ENCODE measurements around the gene GNAO1. TPM values are rescaled to one million over a fixed set of nuclear protein-coding genes. Genes with fewer than 3 reads are reported as not detected.
A peak's percentile ranks its signal among the peaks of the same experiment; 100 is the strongest.
"Not testable (repeated sequence)": the region's sequence is repeated elsewhere in the genome, so short reads cannot be mapped to it uniquely, and the experiment has no call there.

Gene GNAO1
- total RNA-seq, 1 donor from 2014 or later: not detected

DNA sequence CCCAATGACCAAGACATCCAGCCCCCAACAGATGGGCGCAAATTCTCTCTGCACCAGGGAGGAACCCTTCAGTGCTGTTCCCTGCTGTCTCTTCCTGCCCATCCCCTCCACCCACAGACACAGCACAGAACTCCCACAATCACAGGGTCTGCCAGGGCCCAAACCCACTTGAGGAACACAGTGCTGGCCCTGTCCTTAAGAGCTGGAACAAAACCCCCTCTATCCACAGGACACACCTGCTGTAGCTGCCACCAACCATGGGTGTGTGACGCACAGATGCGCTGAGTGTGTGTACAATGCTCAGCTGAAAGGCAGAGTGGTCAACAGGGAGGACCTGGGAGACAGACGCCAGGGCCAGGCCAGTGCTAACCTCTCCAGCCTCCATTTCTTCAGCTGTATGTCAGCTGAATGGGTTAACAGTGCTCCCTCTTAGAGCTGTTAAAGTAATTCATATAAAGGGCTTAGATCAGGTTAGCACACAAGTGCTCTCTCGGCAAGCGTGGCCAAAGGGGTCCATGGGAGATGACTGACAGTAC lies 172.0 kb downstream of the GNAO1 start:
- no peak for DNase-seq (ENCODE audit: low read depth, low spot score)

DNA sequence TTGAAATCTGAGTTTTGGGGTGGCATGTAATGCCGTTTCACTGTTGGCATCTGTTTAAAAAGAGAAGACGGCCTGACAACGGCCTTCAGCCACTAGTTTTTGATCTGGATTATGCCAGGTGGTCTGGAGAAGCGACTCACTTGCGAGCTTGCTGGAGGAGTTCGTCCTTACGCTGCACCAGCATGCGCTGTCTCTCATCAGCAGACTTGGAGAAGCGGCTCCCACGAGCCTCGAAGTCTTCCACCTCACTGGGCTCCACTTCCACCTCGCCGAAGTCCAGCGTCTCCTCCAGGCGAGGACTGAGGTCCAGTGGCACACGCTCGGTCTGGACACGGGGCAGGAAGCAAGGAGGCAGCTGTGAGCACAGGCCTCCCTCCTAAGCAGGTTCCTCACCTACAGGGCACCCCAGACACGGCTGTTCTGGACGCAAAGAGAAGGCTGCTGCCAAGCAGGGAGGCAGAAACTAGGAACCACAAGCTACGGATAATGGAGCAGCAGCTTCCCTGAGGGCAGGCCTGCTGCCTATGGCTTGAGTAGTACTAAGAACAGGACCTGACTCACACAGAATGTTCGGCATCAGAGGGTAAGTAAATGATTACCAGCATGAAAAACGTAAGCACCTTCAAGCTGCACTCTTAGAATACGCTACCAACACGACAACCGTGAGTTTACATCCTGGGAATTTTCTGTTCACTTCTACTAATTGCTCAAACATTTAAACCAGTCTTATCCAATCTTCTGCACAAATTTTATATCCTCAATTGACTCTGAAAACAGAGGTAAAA lies 172.7 kb downstream of the GNAO1 start:
- no peak for DNase-seq (ENCODE audit: low read depth, low spot score)

DNA sequence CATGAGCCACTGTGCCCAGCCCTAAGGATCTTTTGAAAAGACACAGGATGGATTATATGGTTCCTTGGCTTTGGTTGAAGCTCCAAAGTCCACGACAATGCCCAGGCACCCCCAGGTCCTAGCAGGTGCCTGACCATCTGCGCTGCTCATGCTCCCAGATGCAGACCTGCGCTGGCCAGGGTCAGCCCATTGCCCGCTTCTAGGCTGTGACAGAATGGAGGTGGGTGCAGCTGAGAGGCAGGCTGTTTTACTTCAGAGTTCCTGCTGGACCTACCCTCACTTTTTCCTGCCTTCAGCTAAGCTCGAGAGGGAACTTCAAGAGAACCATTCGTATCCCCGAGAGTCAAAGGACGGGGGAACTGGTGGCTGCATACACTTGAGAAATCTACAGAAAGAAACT lies 173.6 kb downstream of the GNAO1 start:
- DNase-seq (ENCODE audit: low read depth, low spot score): no peak

DNA sequence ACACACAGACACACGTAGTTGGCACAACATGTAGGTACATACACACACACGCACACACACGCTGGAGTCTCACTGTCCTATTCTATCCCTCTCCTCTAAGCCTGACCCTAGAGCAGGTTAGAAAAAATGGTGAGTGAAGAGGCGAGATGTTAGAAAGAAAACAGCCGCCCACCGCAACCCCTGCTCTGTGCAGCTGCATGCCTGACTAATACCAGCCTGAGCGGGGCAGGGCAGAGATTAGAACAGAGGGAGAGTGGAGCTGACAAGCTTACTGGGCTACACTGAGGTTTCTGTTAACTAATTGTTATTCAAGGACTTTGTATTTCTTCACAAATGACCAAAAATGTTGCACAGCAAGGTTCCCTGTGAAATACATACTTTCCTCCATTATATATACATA lies 174.3 kb downstream of the GNAO1 start:
- no peak for DNase-seq (ENCODE audit: low read depth, low spot score)

DNA sequence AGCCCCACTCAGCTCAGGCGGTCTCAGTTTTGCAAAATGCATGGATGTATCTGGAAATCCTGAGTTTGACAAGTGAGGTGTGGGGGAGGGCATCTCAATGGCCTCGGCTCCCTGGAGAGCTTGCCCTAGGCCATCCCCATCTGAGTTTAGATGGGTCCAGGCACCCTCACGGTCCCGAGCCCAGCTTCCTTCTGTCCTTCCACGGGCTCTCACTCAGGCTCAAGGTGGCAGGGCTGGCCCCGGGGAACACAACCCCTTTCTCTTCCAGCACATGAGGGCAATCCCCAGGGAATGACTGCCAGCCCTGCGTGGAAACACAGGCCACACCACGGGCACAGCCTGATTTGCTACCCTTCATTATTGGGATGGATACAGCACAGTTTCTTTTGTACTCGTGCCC lies 175.7 kb downstream of the GNAO1 start:
- DNase-seq (ENCODE audit: low read depth, low spot score): no peak

DNA sequence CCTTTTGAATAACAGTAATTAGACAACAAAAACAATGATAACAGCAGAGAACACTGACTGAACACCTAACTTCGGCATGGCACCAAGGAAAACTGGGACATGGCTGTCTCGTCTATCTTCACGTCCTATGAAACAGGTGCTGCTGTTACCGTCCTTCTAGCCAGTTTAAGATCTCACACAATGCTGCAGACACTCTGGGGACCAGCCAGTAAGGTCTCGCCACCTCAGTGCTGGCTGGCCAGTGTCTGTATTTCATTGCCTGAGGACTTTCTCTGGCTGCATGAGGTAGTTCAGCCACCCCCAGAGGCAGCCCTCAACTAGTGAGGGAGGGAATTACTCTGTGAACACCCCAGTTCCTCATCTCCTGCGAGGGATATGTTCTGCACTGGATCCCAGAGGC lies 176.5 kb downstream of the GNAO1 start:
- no peak for DNase-seq (ENCODE audit: low read depth, low spot score)

DNA sequence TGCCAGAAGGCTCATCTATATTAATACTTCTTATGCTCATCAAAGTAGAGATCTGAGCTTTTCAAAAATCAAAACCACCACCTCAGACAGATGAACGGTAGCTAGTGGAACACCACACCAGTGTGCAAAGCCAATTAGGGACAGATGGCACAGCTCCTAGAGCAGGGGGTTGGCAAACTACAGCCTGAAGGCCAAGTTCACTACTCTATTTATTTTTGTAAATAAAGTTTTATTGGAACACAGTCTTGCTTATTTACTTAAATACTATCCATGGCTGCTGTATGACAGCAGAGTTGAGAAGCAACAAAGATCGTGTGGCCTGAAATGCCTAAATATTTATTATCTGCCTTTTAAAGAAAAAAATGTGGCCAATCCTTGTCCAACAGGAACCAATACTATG lies 177.3 kb downstream of the GNAO1 start:
- DNase-seq (ENCODE audit: low read depth, low spot score): no peak

DNA sequence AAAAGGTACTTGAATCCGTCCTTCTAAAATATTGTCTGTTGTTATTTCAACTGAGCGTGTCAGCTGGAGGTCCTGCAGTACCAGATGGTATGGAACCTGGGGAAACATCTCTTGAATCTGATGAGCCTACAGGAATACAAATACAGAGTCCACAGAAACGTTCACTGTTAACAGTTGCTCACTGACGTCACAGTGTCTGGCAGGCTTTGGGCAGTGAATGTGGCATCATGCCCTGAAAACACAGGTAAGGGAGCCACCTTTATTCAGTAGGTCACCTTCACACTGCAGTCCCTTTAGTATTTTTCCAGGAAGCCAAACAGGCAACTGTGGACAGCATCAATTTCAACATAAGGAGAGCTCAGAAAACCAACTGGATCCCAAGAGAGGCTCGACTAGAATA lies 177.9 kb downstream of the GNAO1 start:
- no peak for DNase-seq (ENCODE audit: low read depth, low spot score)

DNA sequence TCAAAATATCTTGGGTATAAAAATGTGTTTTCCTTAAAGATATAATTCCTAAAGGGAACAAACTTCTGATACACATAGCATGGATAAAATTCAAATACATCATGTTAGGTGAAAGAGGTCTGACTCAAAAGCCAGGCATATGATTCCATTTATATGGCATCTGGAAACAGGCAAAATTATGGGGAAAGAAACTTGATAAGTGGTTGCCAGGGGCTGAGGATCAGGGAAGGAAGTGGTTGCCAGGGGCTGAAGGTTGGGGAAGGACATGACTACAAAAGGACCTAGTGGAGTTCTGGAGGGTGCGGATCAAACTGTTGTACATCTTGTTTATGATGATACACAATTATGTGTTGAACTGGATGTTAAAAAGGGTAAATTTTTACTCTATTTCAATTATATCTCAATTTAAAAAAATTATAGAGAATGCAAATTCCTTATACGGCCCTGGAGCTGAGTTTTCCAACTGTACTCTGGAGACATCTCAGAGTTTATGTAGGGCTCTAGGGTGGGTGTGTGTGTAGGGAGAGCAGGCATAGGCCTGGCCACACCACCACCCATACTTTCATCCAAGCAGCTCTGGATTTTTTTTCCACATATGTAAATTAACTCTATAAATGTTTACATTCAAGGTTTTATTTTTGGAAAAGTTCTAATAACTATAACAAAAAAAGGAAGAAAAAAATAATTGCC lies 179.0 kb downstream of the GNAO1 start:
- DNase-seq (ENCODE audit: low read depth, low spot score): no peak

DNA sequence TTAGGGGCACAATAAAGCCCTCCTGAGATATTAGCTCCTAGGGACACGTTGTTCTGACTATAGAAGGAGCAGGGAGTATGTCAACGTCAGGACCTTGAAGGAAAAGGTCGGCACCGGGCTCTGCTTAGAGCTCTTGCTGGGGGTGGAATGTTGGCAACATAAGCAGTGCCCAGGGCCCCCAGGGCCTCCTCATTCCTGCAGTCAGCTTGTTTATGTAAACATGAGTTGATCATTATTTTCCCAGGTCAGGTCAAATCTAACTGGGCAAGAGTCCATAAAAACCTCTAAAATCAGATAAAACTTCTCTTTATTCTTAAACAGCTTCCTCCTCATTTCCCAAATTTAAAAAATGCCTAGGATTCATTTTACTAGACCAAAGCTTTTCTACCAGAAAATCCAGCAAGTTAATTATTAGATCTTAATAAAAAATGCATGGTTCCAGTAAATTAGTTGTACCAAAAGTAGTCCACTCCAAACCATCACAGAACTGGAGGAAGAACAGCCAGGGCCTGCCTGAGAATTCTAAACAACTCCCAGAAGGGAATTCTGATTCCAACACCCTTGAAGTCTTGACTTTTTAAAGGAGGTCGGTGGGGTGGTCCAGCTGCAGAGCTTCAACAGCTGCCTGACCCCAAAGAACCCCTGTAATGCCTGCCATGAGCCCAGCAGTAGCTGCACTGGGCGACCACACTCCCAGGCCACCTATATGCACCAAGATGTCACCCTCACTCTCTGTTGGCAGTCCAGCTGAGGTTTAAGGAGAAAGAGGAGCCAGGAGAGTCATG lies 179.8 kb downstream of the GNAO1 start:
- peak; percentile 7 for DNase-seq (ENCODE audit: low read depth, low spot score)

DNA sequence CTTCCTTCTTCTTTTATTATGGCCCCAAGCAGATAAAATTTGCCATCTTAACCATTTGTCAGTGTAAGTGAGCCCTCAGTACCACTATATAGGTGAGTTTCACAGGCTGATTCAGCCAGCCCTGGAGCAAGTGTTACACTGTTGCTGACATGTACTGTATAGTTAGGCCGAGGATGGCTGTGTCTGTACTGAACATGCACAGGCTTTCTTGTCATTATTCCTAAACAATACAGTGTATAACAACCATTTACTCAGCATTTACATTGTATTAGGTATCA lies 180.3 kb downstream of the GNAO1 start:
- DNase-seq (ENCODE audit: low read depth, low spot score): no peak

DNA sequence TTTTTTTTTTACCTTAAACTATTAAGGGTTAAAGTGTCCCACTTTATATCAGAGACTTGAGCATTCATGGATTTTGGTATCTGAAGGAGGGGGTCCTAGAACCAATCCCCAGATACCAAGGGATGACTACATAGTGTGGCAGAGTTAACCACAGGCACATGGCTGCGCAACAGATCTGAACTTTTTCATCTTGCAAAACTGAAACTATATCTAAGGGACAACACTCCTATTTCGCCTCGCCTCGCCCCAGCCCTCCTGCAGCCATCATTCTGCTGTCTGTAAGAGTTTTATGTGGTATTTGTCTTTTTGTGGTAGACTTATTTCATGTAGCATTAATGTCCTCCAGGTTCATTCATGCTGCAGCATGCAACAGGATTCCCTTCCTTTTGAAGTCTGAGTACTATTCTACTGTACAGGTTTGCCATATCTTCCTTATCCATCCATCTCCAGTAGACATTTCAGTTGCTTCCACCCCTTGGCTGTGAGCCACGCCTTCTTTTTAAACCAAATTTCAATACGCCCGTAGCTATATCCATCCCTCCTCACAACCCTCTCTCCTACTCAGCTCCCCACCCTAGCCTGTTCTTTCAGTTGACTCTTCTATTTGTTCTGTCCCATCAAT lies 180.8 kb downstream of the GNAO1 start:
- no peak for DNase-seq (ENCODE audit: low read depth, low spot score)

DNA sequence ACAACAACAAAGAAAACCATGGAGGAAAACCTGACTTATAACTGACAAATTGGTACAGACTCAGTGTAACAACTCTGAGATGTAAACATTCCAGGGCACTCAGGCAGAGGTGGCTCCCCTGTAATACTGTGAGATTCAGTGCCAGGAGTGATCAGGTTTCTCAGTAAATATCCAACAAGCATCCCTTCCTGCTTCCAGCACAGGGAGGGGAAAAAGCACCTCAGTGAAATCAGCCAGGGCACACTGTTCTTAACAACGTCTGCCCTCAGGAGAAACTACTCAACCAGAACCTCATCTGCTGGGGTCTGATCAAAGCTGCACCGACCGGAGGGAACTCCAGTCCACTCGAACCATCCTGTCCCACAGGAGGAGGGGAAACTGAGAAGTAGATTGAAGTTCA lies 181.7 kb downstream of the GNAO1 start:
- DNase-seq (ENCODE audit: low read depth, low spot score): no peak

DNA sequence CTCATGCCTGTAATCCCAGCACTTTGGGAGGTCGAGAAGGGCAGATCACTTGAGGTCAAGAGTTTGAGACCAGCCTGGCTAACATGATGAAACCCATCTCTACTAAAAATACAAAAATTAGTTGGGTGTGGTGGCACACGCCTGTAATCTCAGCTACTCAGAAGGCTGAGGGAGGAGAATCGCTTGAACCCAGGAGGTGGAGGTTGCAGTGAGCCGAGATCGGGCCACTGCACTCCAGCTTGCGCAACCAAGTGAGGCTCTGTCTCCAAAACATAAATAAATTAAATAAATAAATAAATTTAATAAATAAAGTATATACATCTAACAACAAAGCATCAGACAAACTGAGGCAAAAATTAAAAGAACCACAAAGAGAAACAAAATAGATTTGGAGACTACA lies 184.5 kb downstream of the GNAO1 start:
- DNase-seq (ENCODE audit: low read depth, low spot score): not testable (repeated sequence)

DNA sequence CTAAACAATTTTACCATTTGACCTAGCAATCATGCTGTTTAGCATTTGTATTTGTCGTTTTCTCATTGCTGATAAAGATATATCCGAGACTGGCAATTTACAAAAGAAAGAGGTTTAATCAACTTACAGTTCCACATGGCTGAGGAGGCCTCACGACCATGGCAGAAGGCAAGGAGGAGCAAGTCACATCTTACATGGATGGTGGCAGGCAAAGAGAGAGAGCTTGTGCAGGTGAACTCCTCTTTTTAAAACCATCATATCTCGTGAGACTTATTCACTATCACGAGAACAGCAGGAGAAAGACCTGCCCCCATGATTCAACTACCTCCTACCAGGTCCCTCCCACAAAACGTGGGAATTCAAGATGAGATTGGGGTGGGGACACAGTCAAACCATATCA lies 187.8 kb downstream of the GNAO1 start:
- DNase-seq (ENCODE audit: low read depth, low spot score): not testable (repeated sequence)

DNA sequence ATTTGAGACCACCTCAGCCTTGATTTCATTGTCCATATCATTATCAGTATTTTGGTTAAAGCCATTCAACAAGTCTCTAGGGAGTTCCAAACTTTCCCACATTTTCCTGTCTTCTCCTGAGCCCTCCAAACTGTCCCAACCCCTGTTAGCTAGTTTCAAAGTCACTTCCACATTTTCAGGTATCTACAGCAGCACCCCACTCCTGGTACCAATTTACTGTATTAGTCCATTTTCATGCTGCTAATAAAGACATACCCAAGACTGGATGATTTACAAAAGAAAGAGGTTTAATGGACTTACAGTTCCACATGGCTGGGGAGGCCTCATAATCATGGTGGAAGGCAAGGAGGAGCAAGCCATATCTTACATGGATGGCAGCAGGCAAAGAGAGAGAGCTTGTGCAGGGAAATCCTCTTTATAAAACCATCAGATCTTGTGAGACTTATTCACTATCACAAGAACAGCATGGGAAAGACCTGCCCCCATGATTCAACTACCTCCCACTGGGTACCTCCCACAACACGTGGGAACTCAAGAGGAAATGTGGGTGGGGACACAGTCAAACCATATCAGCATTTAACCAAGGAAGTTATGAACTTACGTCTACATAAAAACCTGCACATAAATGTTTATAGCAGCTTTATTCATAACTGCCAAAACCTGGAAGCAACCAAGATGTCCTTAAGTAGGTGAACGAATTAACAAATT lies 189.6 kb downstream of the GNAO1 start:
- DNase-seq (ENCODE audit: low read depth, low spot score): not testable (repeated sequence)

DNA sequence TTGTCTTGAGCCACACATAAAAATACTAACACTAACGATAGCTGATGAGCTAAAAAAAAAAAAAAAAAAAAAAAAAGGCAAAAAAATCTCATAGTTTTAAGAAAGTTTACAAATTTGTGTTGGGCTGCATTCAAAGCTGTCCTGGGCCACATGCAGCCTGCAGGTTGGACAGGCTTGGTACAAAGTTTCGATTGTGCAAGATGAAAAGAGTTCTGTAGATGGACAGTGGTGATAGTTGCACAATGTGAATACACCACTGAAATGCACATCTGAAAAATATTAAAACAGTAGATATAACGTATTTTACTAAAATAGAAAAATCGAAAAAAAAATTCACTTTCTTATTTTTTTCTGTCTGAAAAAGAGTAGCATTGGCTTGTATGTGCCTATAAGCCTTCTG lies 191.2 kb downstream of the GNAO1 start:
- DNase-seq (ENCODE audit: low read depth, low spot score): no peak

DNA sequence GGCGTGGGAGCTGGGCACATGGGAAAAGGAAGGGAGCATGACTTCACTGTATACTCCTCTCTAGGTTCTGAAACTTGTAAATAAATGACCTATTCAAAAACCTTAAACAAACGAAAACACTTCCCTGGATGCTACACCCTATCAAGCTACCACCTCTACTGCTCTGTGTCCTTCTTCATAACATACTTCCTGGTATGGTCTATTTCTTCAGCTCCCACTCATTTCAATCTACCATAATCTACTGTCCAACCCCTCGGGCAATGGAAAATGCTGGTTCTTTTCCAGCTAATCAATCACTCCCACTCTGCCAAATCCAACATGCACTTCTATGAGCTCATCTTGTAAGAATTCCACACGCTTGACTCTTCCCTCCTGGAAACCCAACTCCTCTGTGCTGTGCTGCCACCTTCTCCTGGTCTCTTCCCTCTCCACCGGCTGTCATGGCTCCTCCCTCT lies 191.6 kb downstream of the GNAO1 start:
- DNase-seq (ENCODE audit: low read depth, low spot score): peak; percentile 8

DNA sequence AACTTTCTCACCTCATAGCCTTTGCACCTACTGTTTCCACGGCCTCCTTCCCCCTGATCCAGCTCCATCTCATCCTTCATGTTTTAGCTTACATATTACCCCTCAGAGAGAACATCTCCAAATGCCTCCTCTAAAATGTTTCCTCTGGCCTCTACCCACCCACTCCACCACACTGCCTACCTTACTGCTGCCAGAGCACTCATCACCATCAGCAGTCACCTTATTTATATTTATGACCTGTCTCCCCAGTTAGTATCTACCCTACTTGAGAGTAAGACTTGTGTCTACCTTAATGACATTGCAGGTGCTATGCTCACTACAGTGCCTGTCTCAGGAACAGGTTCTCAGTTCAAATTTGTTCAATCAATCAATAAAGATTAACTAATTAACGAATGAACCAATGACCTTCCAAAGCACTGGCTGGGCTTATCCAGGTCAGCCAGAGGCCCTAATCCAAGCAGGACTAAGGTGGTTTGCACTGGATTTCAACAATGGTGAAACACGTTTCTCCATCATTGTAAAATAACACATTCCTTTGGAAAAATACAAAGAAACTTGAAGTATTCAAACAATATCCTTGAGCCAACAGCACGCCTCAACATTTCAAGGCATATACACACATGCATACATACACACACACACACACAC lies 192.9 kb downstream of the GNAO1 start:
- no peak for DNase-seq (ENCODE audit: low read depth, low spot score)

DNA sequence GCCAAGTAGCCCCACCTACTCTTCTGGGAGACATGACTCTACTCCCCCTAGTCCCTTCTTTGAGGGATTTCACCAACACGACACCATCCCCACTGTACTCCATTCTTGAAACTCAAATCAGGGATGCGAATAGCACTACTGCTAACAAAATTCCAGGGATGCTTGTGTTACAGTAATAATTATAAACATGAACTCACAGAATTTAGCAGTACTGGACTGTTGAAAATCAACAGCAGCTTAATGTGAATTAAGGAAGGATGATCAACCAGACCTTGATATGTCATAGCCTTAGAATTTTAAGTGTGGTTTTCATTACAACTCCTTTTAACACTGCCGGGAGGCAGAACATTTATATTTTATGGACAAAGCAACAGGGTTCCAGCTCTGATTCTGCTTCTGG lies 196.1 kb downstream of the GNAO1 start:
- no peak for DNase-seq (ENCODE audit: low read depth, low spot score)

DNA sequence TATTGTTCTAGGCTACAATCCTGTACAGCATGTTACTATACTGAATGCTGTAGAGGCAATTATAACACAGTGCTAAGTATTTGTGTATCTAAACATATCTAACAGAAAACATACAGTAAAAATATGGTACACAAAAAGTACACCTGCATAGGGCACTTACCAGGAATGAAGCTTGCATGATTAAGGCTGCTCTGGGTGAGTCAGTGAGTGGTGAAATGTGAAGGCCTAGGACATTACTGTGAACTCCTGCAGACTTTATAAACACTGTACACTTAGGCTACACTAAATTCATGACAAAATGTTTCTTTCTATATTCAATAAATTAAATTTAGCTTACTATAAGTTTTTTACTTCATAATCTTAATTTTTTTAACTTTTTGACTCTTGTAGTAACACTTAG lies 196.9 kb downstream of the GNAO1 start:
- DNase-seq (ENCODE audit: low read depth, low spot score): no peak
